Measurements from ENCODE around the gene CDH24.

The CDH24 gene

GRCh38 chr14:23076785-23077408, 19.6 kb upstream of the CDH24 start:
- no peak for TF ChIP-seq CTCF (IDR thresholded peaks at IDR 0.05; ENCODE audit: insufficient read depth, low read length, missing control alignments)
- H3K4me3 ChIP-seq (ENCODE audit: low read depth, low read length): no peak overlapping the region
- DNase-seq (ENCODE audit: low read depth, low spot score): no peak
- POLR2A ChIA-PET: interaction anchor here (0.6 to 1.1 kb wide), 4 partner anchors 18 to 100 kb away, joined by 3 to 4 read pairs (median 3); partner anchors contain the start of gene ACIN1
- CTCF ChIA-PET: interaction anchor here (0.8 to 17.4 kb wide), 31 partner anchors 12 to 892 kb away, joined by 3 to 452 read pairs (median 6); partner anchors contain the start of genes ACIN1, AJUBA, C14orf119 and CDH24

GRCh38 chr14:23074906-23075305, 17.6 kb upstream of the CDH24 start:
- CTCF ChIA-PET: interaction anchor here (1.1 to 17.4 kb wide), 9 partner anchors 14 to 112 kb away, joined by 3 to 452 read pairs (median 70); partner anchors contain the start of genes ACIN1, AJUBA, C14orf119 and CDH24
- POLR2A ChIA-PET: no interaction called here
- H3K4me3 ChIP-seq (ENCODE audit: low read depth, low read length): no peak overlapping the region
- no peak for DNase-seq (ENCODE audit: low read depth, low spot score)
- no peak for TF ChIP-seq CTCF (IDR thresholded peaks at IDR 0.05; ENCODE audit: insufficient read depth, low read length, missing control alignments)

GRCh38 chr14:23071921-23072539, 14.7 kb upstream of the CDH24 start:
- TF ChIP-seq CTCF (IDR thresholded peaks at IDR 0.05; ENCODE audit: insufficient read depth, low read length, missing control alignments): no peak
- CTCF ChIA-PET: interaction anchor here (0.7 to 17.4 kb wide), 17 partner anchors 9 to 515 kb away, joined by 3 to 452 read pairs (median 9); partner anchors contain the start of genes ACIN1, AJUBA, C14orf119 and CDH24
- peak overlapping the region; percentile 86 for H3K4me3 ChIP-seq (ENCODE audit: low read depth, low read length)
- POLR2A ChIA-PET: interaction anchor here (0.6 to 2.9 kb wide), 5 partner anchors 8 to 26 kb away, joined by 3 to 29 read pairs (median 7); partner anchors contain the start of genes ACIN1 and C14orf119
- no peak for DNase-seq (ENCODE audit: low read depth, low spot score)

GRCh38 chr14:23071244-23071920, 14.1 kb upstream of the CDH24 start:
- CTCF ChIA-PET: interaction anchor here (0.7 to 17.4 kb wide), 17 partner anchors 9 to 515 kb away, joined by 3 to 452 read pairs (median 9); partner anchors contain the start of genes ACIN1, AJUBA, C14orf119 and CDH24
- POLR2A ChIA-PET: interaction anchor here (0.6 to 2.9 kb wide), 5 partner anchors 9 to 26 kb away, joined by 3 to 29 read pairs (median 7); partner anchors contain the start of genes ACIN1 and C14orf119
- no peak for TF ChIP-seq CTCF (IDR thresholded peaks at IDR 0.05; ENCODE audit: insufficient read depth, low read length, missing control alignments)
- peak overlapping the region; percentile 86 for H3K4me3 ChIP-seq (ENCODE audit: low read depth, low read length)
- peak; percentile 80 for DNase-seq (ENCODE audit: low read depth, low spot score)

GRCh38 chr14:23070262-23071129, 13.2 kb upstream of the CDH24 start:
- peak overlapping the region; percentile 86 for H3K4me3 ChIP-seq (ENCODE audit: low read depth, low read length)
- no peak for TF ChIP-seq CTCF (IDR thresholded peaks at IDR 0.05; ENCODE audit: insufficient read depth, low read length, missing control alignments)
- no peak for DNase-seq (ENCODE audit: low read depth, low spot score)
- ChIA-PET CTCF (interaction anchor here (0.6 to 17.4 kb wide), 21 partner anchors 10 to 514 kb away, joined by 3 to 452 read pairs (median 7); partner anchors contain the start of genes ACIN1, AJUBA, C14orf119 and CDH24), POLR2A (interaction anchor here (1.2 to 2.9 kb wide), 4 partner anchors 9 to 25 kb away, joined by 4 to 29 read pairs (median 8); partner anchors contain the start of genes ACIN1 and C14orf119)
